Omental fat pad (tissue), 4 donors: ENCODE data around the gene ASB3. TPM values are rescaled to one million over a fixed set of nuclear protein-coding genes. Genes with fewer than 3 reads are reported as not detected.
"Not testable (repeated sequence)": the region's sequence is repeated elsewhere in the genome, so short reads cannot be mapped to it uniquely, and the experiment has no call there.

Experiments
- ATAC-seq: fragments of 150-250 bp; one replicate; pipeline ENCODE4 v1.9.1; 2016; ENCODE audit warnings: mild to moderate bottlenecking, moderate library complexity; ENCODE audit not compliant: low FRiP score
- DNase-seq: peaks from one replicate; pipeline ENCODE4 v3.0.0-alpha.2; 2019; ENCODE audit warnings: low spot score
- CTCF ChIP-seq, 3 donors: fragments of 450-650 bp; IDR thresholded peaks; one replicate each; pipeline ENCODE4 v1.5.1; 2016 to 2017; ENCODE audit warnings: antibody characterized with exemption in 3 of 3, mild to moderate bottlenecking in 3 of 3, moderate library complexity in 2 of 3
- total RNA-seq, 4 donors: library from RNA; depleted of rRNA; stranded (reverse); fragments of >200 nt; gene quantifications; one replicate each; pipeline ENCODE4 v1.1.0, GENCODE V29; 2016

The ASB3 gene
- total RNA-seq, 4 donors from 2014 or later, result 7.0 to 24.9 (median 12.0) TPM

DNA sequence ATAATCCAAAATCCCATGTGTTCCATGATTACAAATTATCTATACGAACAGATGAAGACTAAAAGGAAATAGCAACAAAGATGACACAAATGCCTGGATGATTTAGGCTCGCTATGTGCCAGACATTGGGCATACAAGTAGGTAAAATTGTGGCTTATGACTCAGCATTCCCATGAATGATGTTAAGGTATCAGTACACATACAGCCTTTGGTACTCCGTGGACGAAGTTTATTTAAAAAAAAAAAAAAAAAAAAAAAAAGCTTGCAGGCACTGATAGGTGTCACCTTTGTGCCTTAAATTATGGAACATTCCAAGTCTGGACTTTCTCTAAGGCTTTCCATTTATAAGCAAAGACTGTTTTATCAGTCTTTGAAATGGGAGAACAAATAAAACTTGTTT is 16.5 kb downstream of the ASB3 start:
- no peak for ATAC-seq
- TF ChIP-seq CTCF (IDR thresholded peaks at IDR 0.05), result no peak
- DNase-seq, result no peak

DNA sequence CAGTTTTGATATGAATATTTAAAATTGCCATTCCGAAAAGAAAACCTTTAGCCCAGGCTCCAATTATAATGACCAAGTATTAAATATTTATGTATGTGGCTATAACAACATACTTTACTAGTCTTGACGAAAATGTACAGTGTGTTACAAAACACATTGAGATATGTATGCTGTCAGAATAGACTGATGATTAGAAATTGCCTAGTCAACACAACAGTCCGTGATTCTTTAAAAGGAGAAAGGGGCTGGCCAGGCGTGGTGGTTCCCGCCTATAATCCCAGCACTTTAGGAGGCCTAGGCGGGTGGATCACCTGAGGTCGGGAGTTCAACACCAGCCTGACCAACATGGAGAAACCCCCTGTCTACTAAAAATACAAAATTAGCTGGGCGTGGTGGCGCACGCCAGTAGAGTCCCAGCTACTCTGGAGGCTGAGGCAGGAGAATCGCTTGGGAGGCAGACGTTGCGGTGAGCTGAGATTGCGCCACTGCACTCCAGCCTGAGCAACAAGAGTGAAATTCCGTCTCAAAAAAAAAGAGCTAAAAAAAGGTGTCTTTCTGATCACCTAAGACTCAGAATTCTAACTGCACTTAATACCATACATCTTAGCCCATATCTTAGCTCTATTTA is 17.3 kb downstream of the ASB3 start:
- DNase-seq, result no peak
- TF ChIP-seq CTCF (IDR thresholded peaks at IDR 0.05), result no peak
- ATAC-seq, result no peak

DNA sequence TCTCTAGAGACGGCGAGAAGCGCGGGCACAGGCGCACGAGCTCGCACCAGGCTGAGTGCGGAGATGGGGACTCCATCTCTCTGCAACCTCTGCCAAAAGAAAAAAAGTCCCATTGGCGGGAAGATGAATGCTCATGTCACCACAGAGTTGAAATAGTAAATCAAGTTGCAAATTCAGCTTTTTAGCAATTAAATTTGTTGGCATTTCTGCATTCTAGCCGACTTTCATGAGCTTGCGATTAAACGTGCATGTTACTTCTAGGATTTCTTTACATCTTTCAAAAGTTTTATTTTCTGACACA is 18.6 kb downstream of the ASB3 start:
- DNase-seq (no peak), ATAC-seq (peak; percentile 60)
- no peak for TF ChIP-seq CTCF (IDR thresholded peaks at IDR 0.05)

DNA sequence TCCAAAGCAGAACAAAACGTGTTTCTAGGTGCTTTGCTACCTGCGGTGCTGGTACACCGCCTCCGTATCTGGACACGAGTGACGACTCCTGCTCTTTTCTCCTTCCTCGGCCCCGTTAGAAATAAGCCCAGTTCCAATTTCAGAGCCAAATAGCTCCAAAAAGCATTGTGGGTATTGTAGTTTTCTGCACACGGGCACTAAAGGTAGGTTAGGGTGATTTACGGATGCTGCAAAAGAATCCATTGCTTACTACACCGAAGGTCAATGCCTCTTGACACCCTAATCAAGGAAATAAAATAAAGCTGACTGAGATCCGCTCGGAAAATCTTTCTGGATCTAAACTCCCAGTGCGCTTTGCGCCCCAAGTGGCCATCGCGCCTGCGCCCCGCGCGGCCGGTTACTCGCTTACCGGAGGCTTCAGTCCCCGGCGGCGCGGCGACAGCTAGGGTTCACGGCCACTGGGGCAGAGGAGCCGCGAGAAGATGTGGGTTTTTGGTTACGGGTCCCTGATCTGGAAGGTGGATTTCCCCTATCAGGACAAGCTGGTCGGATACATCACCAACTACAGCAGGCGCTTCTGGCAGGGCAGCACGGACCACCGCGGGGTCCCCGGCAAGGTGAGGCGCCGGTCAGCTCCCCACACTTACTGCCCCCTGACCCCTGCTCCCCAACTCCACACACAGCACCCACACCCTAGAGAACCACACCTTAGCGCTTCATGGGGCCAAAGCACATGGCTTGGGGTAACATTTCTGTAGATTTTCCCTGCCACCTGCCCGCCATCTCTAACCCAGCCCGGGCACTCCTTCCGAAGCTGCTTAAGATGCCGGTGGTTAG is 19.1 kb downstream of the ASB3 start, which contains the start of gene CHAC2:
Gene CHAC2, plus strand, starts transcription at position 400 of the 837 bp plus-strand sequence. Its CDS starts 83 bp downstream, at position 483.
- ATAC-seq, result peak; percentile 98
- peak; percentile 56 for DNase-seq
- TF ChIP-seq CTCF (IDR thresholded peaks at IDR 0.05), result no peak

DNA sequence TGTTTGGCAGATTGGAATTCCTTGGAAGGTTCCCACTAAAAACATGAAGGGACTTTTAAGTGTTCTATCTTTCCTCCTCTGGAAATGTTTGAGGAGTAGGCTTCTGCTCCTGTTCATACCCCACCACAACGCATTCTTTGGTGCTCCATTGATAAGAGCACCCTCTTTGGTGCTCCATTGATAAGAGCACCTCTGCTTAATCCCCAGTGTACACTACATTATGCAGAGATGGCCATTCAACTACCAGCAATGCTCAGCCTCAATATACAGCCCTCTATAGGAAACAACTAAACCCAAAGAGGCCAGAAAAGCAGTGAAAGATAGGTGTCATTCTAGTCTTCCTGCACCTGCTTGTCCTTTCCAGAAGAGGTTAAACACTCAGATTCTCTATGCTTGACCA is 21.0 kb downstream of the ASB3 start:
- no peak for DNase-seq
- ATAC-seq, result no peak
- no peak for TF ChIP-seq CTCF (IDR thresholded peaks at IDR 0.05)

DNA sequence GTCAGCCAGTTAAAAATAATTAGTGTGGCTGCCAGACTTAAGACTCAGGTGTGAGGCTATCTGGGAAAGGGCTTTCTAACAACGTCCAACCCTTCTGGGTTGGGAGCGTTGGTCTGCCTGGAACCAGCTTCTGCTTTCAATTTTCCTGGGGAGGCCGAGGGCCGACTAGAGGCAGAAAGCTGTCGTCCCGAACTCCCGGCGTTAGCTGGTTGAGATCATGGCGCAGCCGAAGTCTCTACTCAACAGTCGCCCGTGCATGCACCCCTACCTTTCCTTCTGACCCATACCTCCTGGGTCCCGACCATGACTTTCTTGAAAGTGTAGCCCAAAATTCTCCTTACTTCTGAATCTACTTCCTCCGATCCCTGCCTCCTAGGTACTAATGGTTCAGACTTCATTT is 29.5 kb downstream of the ASB3 start:
- not testable (repeated sequence) for ATAC-seq, DNase-seq

- ATAC-seq, result no peak
- no peak for DNase-seq
- no peak for TF ChIP-seq CTCF (IDR thresholded peaks at IDR 0.05)
Measured at GRCh38 chr2:53756644-53757043, 30.1 kb downstream of the ASB3 start.
